HCT116 (cell line): ENCODE measurements around the gene RHD. TPM values are rescaled to one million over a fixed set of nuclear protein-coding genes. Genes with fewer than 3 reads are reported as not detected.

Experiments used
- ATAC-seq: fragments of 200-7000 bp; cut with Tn5 transposase; 2 replicates; pipeline ENCODE4 v1.9.1; 2020; ENCODE audit warnings: mild to moderate bottlenecking, moderate library complexity
- BruUV-seq: library from RNA; stranded (reverse); fragments of 400-500 nt; replicated peaks from 2 replicates; lab custom pipeline; 2021; lab: Mats Ljungman, UMichigan
- CTCF ChIA-PET: fragments of 300-600 bp; sonication (Branson Sonifier 250); formaldehyde crosslinking; loops from one replicate; lab custom pipeline; 2021; ENCODE audit warnings: antibody characterized with exemption; lab: Charles Lee
- POLR2A ChIA-PET: fragments of 300-600, 350-600 bp; sonication (Branson Sonifier 250); formaldehyde crosslinking; loops from one replicate; lab custom pipeline; 2021; ENCODE audit warnings: antibody characterized with exemption; lab: Charles Lee
- RAD21 ChIA-PET, 2 experiments: fragments of 300-600 bp; sonication (Branson Sonifier 250); formaldehyde crosslinking; loops; one replicate each; lab custom pipeline; 2023; ENCODE audit warnings: low total read pairs in 2 of 2; ENCODE audit not compliant: uncharacterized antibody in 2 of 2, unreplicated experiment in 2 of 2, low non-redundant PET in 1 of 2; lab: Charles Lee
- DNase-seq: peaks from one replicate; pipeline ENCODE4 v3.0.0-alpha.2; 2010; ENCODE audit warnings: low read depth, low spot score
- H2AFZ ChIP-seq: fragments of 200-600 bp; shearing (Covaris generic), sonication (generic); 2 replicates; pipeline ENCODE4 v1.6.1; 2017; ENCODE audit warnings: low read depth, mixed run types, mixed read lengths, antibody characterized with exemption, low read length; ENCODE audit not compliant: poor library complexity, severe bottlenecking
- H3K27ac ChIP-seq: 2 replicates; pipeline ENCODE4 v1.5.1; 2012; ENCODE audit warnings: low read depth, low read length
- H3K27me3 ChIP-seq: fragments of 200-600 bp; sonication (generic); 2 replicates; pipeline ENCODE4 v1.6.1; 2016; ENCODE audit warnings: mixed run types, low read length, mixed read lengths; ENCODE audit not compliant: insufficient read depth
- H3K36me3 ChIP-seq, 2 experiments: fragments of 200-500 bp in 1 of 2; fragments of 200-600 bp in 1 of 2; sonication (Bioruptor generic) in 1 of 2; sonication (generic) in 1 of 2; 2 replicates each; pipeline versions ENCODE4 v1.5.1 to v1.6.1; 2014 to 2016; ENCODE audit warnings: low read length in 2 of 2, inconsistent platforms in 1 of 2, mixed read lengths in 1 of 2, mixed run types in 1 of 2; ENCODE audit not compliant: insufficient read depth in 2 of 2, control insufficient read depth in 1 of 2
- H3K4me1 ChIP-seq, 2 experiments: fragments of 200-600 bp in 1 of 2; sonication (generic) in 1 of 2; 2 replicates each; pipeline versions ENCODE4 v1.5.1 to v1.6.1; 2012 to 2017; ENCODE audit warnings: low read length in 2 of 2, inconsistent platforms in 1 of 2, mild to moderate bottlenecking in 1 of 2, mixed read lengths in 1 of 2, mixed run types in 1 of 2, moderate library complexity in 1 of 2; ENCODE audit not compliant: insufficient read depth in 2 of 2, control insufficient read depth in 1 of 2
- H3K4me2 ChIP-seq: fragments of 200-600 bp; sonication (generic); 2 replicates; pipeline ENCODE4 v1.6.1; 2017; ENCODE audit warnings: mixed run types, low read length, mixed read lengths
- H3K4me3 ChIP-seq, 2 experiments: fragments of 200-600 bp in 1 of 2; sonication (generic) in 1 of 2; replicated peaks in 1 of 2; 2 replicates each; pipeline ENCODE4 v1.5.1; 2011 to 2016; ENCODE audit warnings: low read length in 2 of 2, control low read depth in 1 of 2, low read depth in 1 of 2, mild to moderate bottlenecking in 1 of 2, mixed read lengths in 1 of 2, mixed run types in 1 of 2
- H3K79me2 ChIP-seq: fragments of 200-600 bp; sonication (generic); 2 replicates; pipeline ENCODE4 v1.6.1; 2017; ENCODE audit warnings: mild to moderate bottlenecking, mixed run types, low read length, moderate library complexity, mixed read lengths; ENCODE audit not compliant: insufficient read depth
- H3K9ac ChIP-seq: fragments of 200-600 bp; sonication (generic); 2 replicates; pipeline ENCODE4 v1.6.1; 2016; ENCODE audit warnings: low read length, mixed read lengths
- H3K9me2 ChIP-seq: fragments of 200-600 bp; sonication (generic), shearing (Covaris generic); 2 replicates; pipeline ENCODE4 v1.6.1; 2017; ENCODE audit warnings: mixed run types, mild to moderate bottlenecking, moderate library complexity; ENCODE audit not compliant: insufficient read depth
- H3K9me3 ChIP-seq, 2 experiments: fragments of 200-500 bp in 1 of 2; fragments of 200-600 bp in 1 of 2; sonication (Bioruptor generic) in 1 of 2; sonication (generic) in 1 of 2; 2 replicates each; pipeline ENCODE4 v1.6.1; 2014 to 2017; ENCODE audit warnings: low read length in 2 of 2, mixed read lengths in 2 of 2, inconsistent platforms in 1 of 2, low read depth in 1 of 2, mild to moderate bottlenecking in 1 of 2, mixed run types in 1 of 2, moderate library complexity in 1 of 2; ENCODE audit not compliant: control insufficient read depth in 1 of 2, insufficient read depth in 1 of 2
- H4K20me1 ChIP-seq: fragments of 200-600 bp; sonication (generic), shearing (Covaris generic); 2 replicates; pipeline ENCODE4 v1.6.1; 2017; ENCODE audit warnings: mixed run types, mild to moderate bottlenecking, moderate library complexity; ENCODE audit not compliant: insufficient read depth
- EZH2phosphoT487 ChIP-seq: fragments of 200-600 bp; IDR thresholded peaks from 2 replicates; pipeline ENCODE4 v1.6.1; 2018; ENCODE audit warnings: antibody characterized with exemption, borderline replicate concordance
- POLR2A ChIP-seq: IDR thresholded peaks from 2 replicates; pipeline ENCODE4 v1.7.0; 2011; ENCODE audit warnings: borderline replicate concordance; ENCODE audit not compliant: insufficient read depth, insufficient read length; ENCODE audit errors: extremely low read depth
- POLR2AphosphoS5 ChIP-seq: IDR thresholded peaks from 2 replicates; pipeline ENCODE4 v1.6.1; 2011; ENCODE audit warnings: mild to moderate bottlenecking, low read depth, low read length, moderate library complexity
- REST ChIP-seq: IDR thresholded peaks from 2 replicates; pipeline ENCODE4 v1.6.1; 2012; ENCODE audit warnings: low read depth
- SIN3A ChIP-seq: IDR thresholded peaks from 2 replicates; pipeline ENCODE4 v1.6.1; 2012; ENCODE audit warnings: low read depth
- YY1 ChIP-seq: IDR thresholded peaks from 2 replicates; pipeline ENCODE4 v1.6.1; 2011; ENCODE audit warnings: low read length, low read depth, moderate library complexity, mild to moderate bottlenecking; ENCODE audit not compliant: insufficient replicate concordance; ENCODE audit errors: extremely low read depth
- ZBTB33 ChIP-seq: IDR thresholded peaks from 2 replicates; pipeline ENCODE4 v1.6.1; 2011; ENCODE audit warnings: mild to moderate bottlenecking, low read length, moderate library complexity; ENCODE audit not compliant: insufficient replicate concordance; ENCODE audit errors: extremely low read depth
- intact Hi-C: fragments of 100-400 bp; cut with micrococcal nuclease; formaldehyde crosslinking; loops from 2 replicates; pipeline ENCODE4 v1.10.0; 2022
- total RNA-seq: library from RNA; stranded (reverse); gene quantifications from one replicate; pipeline ENCODE4 v1.2.1, GENCODE V29; 2021; ENCODE audit not compliant: unreplicated experiment

The RHD gene
- total RNA-seq, 1 experiment from 2014 or later: not detected

- TF ChIP-seq YY1 (peak; percentile 40), SIN3A (peak; percentile 70), POLR2AphosphoS5 (peak; percentile 83), EZH2phosphoT487 (no peak)
These were observed 66.1 kb downstream of the RHD start, which contains the start of gene TMEM50A (continued) for GRCh38 chr1:25338188-25338981.

GRCh38 chr1:25338986-25339385 lies 66.7 kb downstream of the RHD start:
- intact Hi-C loops: no loop called here
- TF ChIP-seq POLR2A (no peak), REST (no peak), EZH2phosphoT487 (no peak), ZBTB33 (no peak)
- TF ChIP-seq, all 23 proteins: peak for 0
- Histone ChIP-seq H4K20me1 (no peaks in the 10 kb centered on the region), H3K4me2 (peak overlapping the region; percentile 89), H3K79me2 (peaks cover 48% of the 10 kb centered on the region), H3K36me3 (no peaks in the 10 kb centered on the region), H3K4me3 (peak overlapping the region; percentile 83 to 91), H3K4me1 (peaks cover 16 to 19% of the 10 kb centered on the region in 2 experiments), H3K27me3 (no peaks in the 10 kb centered on the region), H3K27ac (peak overlapping the region; percentile 97), H3K9ac (peak overlapping the region; percentile 87), H3K9me2 (no peaks in the 10 kb centered on the region), H3K9me3 (no peaks in the 10 kb centered on the region), H2AFZ (no peak overlapping the region)
- CTCF ChIA-PET: no interaction called here
- RAD21 ChIA-PET: no interaction called here
- POLR2A ChIA-PET: no interaction called here
- DNase-seq (no peak), ATAC-seq (no peak)
- BruUV-seq: no TSS peak
